Suppressor macrophage treated with lipopolysaccharide for 1 hour (primary cell): ENCODE data around the gene KCNJ16.

Experiments
- DNase-seq, 3 donors: peaks; one replicate each; pipeline ENCODE4 v3.0.0-alpha.2; 2020 to 2022

The KCNJ16 gene

DNA sequence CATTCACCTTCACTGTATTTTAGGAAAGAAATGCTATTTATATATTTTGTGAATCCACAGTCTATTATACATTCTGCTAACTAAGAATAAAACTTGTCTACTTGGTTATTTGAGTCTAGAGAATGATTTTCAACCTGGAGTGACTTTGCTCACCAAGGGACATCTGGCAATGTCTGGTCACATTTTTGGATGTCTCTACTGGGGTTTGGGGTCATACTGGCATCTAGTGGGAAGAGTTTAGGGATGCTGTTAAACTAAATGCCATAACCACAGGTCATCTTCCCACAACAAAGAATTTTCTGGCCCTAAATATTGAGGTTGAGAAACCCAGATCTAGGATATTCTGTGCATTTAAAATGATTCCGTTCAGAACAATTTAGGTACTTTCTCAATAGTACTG is 26.0 kb downstream of the KCNJ16 start:
- no peak for DNase-seq

DNA sequence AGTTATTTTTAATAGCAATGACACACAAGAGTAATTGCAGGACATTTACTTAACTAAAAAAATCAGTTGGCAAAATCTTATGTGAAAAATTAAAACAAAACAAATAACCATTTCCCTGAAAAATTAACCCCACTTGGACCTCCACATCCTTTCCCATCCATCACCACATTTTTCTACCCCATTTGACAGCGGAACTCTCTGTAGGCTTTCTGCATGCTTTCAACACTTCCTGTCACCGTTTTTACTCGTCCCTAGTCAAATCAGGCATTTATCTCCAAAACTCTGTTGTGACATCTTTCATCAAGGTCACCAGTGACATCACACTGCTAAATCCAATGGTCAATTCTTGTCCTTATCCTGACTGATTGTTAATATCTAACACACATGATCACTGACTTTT is 27.5 kb downstream of the KCNJ16 start:
- DNase-seq = no peak

GRCh38 chr17:70104791-70105523 is 29.9 kb downstream of the KCNJ16 start:
- peak in 2 of 3 donors; percentile 38 to 46 for DNase-seq

GRCh38 chr17:70105641-70106040 is 30.6 kb downstream of the KCNJ16 start:
- no peak for DNase-seq

DNA sequence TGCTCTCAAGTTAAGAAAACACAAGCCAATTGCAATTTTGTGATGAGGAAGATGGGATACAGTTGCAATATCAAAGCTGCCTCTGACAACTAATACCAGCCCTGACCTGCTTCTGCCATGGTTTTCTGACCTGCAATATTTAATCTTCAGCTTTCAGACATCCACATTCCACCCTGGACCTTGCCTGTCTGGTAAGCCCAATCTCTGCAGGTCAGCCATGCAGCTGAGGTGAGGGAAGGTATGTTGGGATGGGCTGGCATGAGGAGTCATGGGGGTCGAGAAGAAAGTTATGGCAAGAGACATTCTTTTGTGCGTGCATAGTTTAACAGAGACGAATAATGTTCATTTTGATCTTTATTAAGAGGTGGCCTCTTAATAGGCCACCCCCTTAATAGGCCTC is 31.5 kb downstream of the KCNJ16 start:
- no peak for DNase-seq

DNA sequence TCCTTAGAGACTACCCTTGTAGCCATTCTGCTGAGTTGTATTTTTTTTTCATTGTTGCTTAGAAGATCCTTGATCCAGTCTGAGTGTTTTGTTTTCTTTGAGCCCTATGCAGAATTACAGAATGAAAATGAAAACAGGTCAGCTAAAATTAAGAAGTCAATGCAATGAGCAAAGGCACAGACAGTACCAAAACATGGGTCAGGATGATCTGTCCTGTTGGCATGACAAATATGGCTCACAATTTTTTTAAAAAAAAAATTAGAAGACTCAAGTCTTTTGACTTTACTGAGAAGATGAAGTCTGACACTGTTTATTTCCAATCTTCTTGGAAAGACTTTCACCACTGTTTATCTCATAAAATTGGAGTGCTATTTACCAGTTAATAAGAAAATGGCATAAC is 32.4 kb downstream of the KCNJ16 start:
- no peak for DNase-seq

- DNase-seq = no peak
These were observed 33.0 kb downstream of the KCNJ16 start for GRCh38 chr17:70107904-70108565.

DNA sequence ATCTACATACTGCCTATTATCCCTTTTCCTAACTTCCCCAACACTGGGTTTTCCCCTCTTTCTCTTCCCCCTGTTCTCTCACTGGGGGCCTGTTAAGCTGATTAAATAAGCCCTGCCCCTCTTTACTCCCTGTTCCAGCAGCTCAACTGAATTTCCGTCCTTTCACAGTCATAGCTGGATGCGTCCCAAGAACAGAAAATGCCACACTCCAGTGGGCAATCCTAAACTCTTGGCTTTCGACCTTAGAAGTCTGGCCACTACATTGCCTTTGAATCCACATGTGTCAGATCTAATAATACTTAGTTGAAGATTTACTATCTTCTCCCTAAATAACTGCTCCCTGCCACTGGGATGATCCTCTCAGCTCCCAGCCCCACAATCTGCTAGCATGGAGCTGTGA is 34.5 kb downstream of the KCNJ16 start:
- DNase-seq = no peak

DNA sequence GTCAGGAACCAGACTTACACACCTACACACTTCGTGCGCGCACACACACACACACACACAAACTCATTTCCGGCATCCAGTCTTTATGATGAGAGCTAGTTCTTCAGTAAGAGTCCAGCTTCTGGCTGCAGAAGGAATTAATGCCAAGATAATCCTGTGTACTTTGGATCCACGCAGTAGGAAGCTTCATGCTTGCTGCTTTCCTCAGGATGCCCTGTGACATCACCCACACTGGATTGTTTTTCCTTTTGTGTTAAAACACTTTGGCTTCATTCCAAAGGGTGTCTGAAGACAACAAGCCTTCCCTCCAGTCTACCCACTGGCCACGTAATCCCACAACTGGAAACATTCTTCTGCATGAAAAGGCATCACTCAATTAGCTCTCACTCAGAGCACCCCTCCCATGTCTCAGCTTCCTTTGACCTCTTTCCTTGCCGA is 35.4 kb downstream of the KCNJ16 start:
- DNase-seq = no peak

- no peak for DNase-seq
These were observed 36.2 kb downstream of the KCNJ16 start for GRCh38 chr17:70111201-70111600.

GRCh38 chr17:70114405-70114804 is 39.4 kb downstream of the KCNJ16 start:
- DNase-seq = no peak

GRCh38 chr17:70115126-70115525 is 40.1 kb downstream of the KCNJ16 start:
- no peak for DNase-seq

DNA sequence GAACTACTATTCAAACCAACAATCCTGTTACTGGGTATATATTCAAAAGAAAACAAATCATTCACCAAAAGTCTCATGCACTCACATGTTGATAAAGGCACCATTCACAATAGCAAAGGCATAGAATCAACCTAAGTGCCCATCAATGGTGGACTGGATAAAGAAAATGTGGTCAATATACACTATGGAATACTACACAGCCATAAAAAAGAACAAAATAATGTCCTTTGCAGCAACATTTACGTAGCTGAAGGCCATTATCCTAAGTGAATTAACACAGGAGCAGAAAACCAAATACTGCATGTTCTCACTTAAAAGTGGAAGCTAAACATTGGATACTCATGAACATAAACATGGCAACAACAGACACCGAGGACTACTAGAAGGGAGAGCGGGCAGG is 41.9 kb downstream of the KCNJ16 start:
- no peak for DNase-seq

DNA sequence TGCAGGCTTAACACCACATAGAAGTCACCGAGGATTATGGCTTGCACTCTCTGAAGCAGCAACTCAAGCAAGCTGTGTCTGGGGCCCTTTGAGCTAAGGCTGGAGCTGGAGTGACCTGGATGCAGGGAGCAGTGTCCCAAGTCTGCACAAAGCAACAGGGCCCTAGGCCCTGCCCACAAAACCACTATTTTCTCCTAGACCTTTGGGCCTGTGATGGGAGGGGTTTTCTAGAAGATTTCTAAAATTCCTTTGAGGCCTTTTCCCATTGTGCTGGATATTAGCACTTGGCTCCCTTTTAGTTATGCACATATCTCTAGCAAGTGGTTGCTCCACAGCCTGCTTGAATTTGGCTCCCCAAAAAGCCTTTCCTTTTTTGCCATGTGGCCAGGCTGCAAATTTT is 44.5 kb downstream of the KCNJ16 start:
- no peak for DNase-seq

- peak; percentile 80 to 92 (median 89) for DNase-seq
These were observed 45.0 kb downstream of the KCNJ16 start for GRCh38 chr17:70119983-70120382.

DNA sequence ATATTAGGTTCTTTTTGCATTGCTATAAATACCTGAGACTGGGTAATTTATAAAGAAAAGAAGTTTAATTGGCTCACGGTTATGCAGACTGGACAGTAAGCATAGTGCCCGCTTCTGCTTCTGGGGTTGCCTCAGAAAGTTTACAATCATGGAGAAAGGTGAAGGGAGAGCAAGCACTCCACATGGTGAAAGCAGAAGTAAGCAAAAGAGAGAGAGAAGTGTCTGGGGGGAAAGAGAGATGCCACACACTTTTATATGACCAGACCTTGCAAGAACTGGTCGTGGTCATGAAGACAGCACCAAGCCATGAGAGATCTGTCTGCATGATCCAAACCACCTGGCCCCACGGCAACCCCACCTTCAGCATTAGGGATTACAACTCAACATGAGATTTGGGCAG is 45.4 kb downstream of the KCNJ16 start:
- peak in 1 of 3 donors; percentile 19 for DNase-seq

DNA sequence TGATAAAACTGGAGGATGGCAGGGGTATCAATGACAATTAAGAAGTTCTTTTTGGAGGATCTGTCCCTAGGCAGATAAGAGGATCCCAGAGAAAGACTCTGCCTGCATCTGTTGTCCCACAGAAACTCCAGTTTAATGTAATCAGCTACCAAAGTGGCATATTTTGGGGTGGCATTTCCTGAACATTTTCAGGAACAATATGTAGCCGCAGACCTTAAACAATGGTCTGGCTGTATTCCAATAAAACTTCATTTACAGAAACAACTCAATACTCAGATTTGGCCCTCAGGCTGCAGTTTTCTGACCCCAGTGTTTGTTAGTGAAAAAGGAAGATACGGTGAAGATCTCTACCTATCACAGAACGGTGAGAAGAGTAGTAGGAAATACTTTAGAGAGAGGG is 46.1 kb downstream of the KCNJ16 start:
- peak; percentile 33 to 61 (median 51) for DNase-seq

GRCh38 chr17:70123193-70123592 is 48.2 kb downstream of the KCNJ16 start:
- DNase-seq = peak; percentile 59 to 85 (median 78)

DNA sequence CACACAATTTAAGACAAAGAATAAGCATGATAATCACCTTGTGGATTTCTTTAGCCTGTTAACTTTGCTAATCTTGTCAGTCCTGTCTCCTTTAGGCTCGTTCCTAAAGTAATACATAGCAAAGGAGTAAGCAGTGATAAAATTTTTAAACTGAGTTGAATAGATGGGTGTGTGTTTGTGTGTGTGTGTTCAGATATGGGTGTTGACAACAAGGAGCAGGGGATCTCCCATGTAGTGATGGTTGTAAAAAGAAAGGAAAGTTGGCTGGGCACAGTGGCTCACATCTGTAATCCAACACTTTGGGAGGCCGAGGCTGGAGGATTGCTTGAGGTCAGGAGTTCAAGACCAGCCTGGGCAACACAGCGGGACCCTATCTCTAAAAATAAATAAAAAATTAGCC is 49.7 kb downstream of the KCNJ16 start:
- no peak for DNase-seq

GRCh38 chr17:70127221-70127873 is 52.3 kb downstream of the KCNJ16 start:
- DNase-seq = no peak

- no peak for DNase-seq
These were observed 53.8 kb downstream of the KCNJ16 start for GRCh38 chr17:70128727-70129238.

DNA sequence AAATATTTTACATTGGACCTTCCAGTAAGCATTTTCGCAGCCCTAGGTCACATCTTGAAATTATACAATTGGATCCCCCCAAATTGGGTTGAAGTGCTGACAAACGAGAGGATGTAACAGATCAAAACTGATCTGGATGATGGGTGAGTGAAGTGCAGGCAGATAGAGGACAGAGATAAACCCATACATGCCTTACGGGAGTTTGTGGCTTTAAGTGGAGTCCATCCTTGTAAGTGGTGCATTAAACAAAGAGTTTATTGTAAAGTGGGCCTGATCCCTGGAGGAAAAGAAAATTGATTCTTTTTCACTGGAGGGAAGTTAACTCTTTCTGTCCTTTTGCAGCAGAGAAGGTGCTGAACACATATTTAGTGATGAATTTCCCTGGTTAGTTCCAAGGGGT is 55.3 kb downstream of the KCNJ16 start:
- no peak for DNase-seq

GRCh38 chr17:70132505-70132904 is 57.5 kb downstream of the KCNJ16 start:
- no peak for DNase-seq

DNA sequence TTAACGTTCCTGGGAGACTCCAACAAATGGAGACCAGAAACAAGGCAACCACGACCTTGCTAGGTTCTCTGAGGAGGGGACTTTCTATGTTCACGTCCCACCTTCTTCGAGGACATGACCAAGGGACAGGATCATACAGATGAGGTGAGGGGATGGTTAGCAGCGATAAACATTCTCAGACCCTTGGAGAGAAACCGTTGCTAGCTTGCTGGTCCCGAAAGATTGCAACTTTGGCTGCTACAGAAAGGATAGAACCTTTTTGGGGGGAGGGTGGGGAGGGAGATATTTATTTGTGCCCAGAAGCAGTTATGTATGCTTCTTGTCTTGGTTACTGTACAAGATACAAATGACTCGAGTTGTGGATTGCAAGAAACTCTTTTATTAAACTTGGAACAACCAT is 59.0 kb downstream of the KCNJ16 start:
- no peak for DNase-seq
